ENCODE results near the gene PIK3R6.
"Not testable (repeated sequence)": the region's sequence is repeated elsewhere in the genome, so short reads cannot be mapped to it uniquely, and the experiment has no call there.

PIK3R6 gene

GRCh38 chr17:8831234-8831849, 36.1 kb downstream of the PIK3R6 start:
- H3K27ac ChIP-seq, result no peak overlapping the region
- DNase-seq (ENCODE audit: low read depth, low spot score), result no peak

- DNase-seq (ENCODE audit: low read depth, low spot score), result no peak
- H3K27ac ChIP-seq, result no peak overlapping the region
Measured at GRCh38 chr17:8830141-8830540, 37.3 kb downstream of the PIK3R6 start.

GRCh38 chr17:8829036-8829941, 38.2 kb downstream of the PIK3R6 start:
- DNase-seq (ENCODE audit: low read depth, low spot score), result no peak
- no peak overlapping the region for H3K27ac ChIP-seq

- DNase-seq (ENCODE audit: low read depth, low spot score), result no peak
- no peak overlapping the region for H3K27ac ChIP-seq
Measured at GRCh38 chr17:8828517-8828875, 39.0 kb downstream of the PIK3R6 start.

GRCh38 chr17:8826808-8827435, 40.6 kb downstream of the PIK3R6 start:
- no peak overlapping the region for H3K27ac ChIP-seq
- no peak for DNase-seq (ENCODE audit: low read depth, low spot score)

- DNase-seq (ENCODE audit: low read depth, low spot score), result no peak
- H3K27ac ChIP-seq, result no peak overlapping the region
Measured at GRCh38 chr17:8825802-8826201, 41.7 kb downstream of the PIK3R6 start.

- no peak overlapping the region for H3K27ac ChIP-seq
- DNase-seq (ENCODE audit: low read depth, low spot score), result no peak
Measured at GRCh38 chr17:8823279-8823678, 44.2 kb downstream of the PIK3R6 start.

GRCh38 chr17:8822401-8823035, 45.0 kb downstream of the PIK3R6 start:
- no peak overlapping the region for H3K27ac ChIP-seq
- DNase-seq (ENCODE audit: low read depth, low spot score), result no peak

- H3K27ac ChIP-seq, result no peak overlapping the region
- no peak for DNase-seq (ENCODE audit: low read depth, low spot score)
Measured at GRCh38 chr17:8821446-8822105, 45.9 kb downstream of the PIK3R6 start.

- H3K27ac ChIP-seq, result no peak overlapping the region
- DNase-seq (ENCODE audit: low read depth, low spot score), result no peak
Measured at GRCh38 chr17:8820311-8821010, 47.0 kb downstream of the PIK3R6 start.

- DNase-seq (ENCODE audit: low read depth, low spot score), result no peak
- H3K27ac ChIP-seq, result no peak overlapping the region
Measured at GRCh38 chr17:8818654-8819330, 48.7 kb downstream of the PIK3R6 start.

GRCh38 chr17:8818047-8818446, 49.4 kb downstream of the PIK3R6 start:
- DNase-seq (ENCODE audit: low read depth, low spot score), result no peak
- H3K27ac ChIP-seq, result no peak overlapping the region

GRCh38 chr17:8806926-8807550, 60.4 kb downstream of the PIK3R6 start:
- H3K27ac ChIP-seq, result no peak overlapping the region
- DNase-seq (ENCODE audit: low read depth, low spot score), result no peak

- H3K27ac ChIP-seq, result no peak overlapping the region
Measured at GRCh38 chr17:8806253-8806925, 61.1 kb downstream of the PIK3R6 start.

GRCh38 chr17:8805396-8805795, 62.1 kb downstream of the PIK3R6 start:
- H3K27ac ChIP-seq; DNase-seq (ENCODE audit: low read depth, low spot score): not testable (repeated sequence)

More at GRCh38 chr17:8806253-8806925, 61.1 kb downstream of the PIK3R6 start:
- no peak for DNase-seq (ENCODE audit: low read depth, low spot score)

GRCh38 chr17:8803531-8804420, 63.7 kb downstream of the PIK3R6 start:
- H3K27ac ChIP-seq, result no peak overlapping the region
- no peak for DNase-seq (ENCODE audit: low read depth, low spot score)
